GM23248 (cell line): ENCODE measurements around the gene GNA14. TPM values are rescaled to one million over a fixed set of nuclear protein-coding genes. Genes with fewer than 3 reads are reported as not detected.
"Not testable (repeated sequence)": the region's sequence is repeated elsewhere in the genome, so short reads cannot be mapped to it uniquely, and the experiment has no call there.

Experiments
- DNase-seq: peaks from one replicate; pipeline ENCODE4 v3.0.0-alpha.2; 2015
- H2AFZ ChIP-seq: fragments of 200-600 bp; sonication (generic); 2 replicates; pipeline ENCODE4 v1.6.1; 2016; ENCODE audit warnings: antibody characterized with exemption
- H3F3A ChIP-seq: fragments of 200-600 bp; sonication (generic); 2 replicates; pipeline ENCODE4 v1.6.1; 2016; ENCODE audit warnings: mild to moderate bottlenecking, antibody characterized with exemption, mixed run types; ENCODE audit not compliant: insufficient read depth
- H3K27ac ChIP-seq: fragments of 200-600 bp; sonication (generic); 2 replicates; pipeline ENCODE4 v1.5.1; 2016; ENCODE audit warnings: mild to moderate bottlenecking
- H3K27me3 ChIP-seq: fragments of 200-600 bp; sonication (generic); replicated peaks from 2 replicates; pipeline ENCODE4 v1.6.1; 2016; ENCODE audit warnings: mild to moderate bottlenecking; ENCODE audit not compliant: insufficient read depth
- H3K36me3 ChIP-seq: fragments of 200-600 bp; sonication (generic); 2 replicates; pipeline ENCODE4 v1.6.1; 2016; ENCODE audit warnings: low read depth, mild to moderate bottlenecking
- H3K4me1 ChIP-seq: fragments of 200-600 bp; sonication (generic); 2 replicates; pipeline ENCODE4 v1.6.1; 2016; ENCODE audit warnings: mild to moderate bottlenecking; ENCODE audit not compliant: insufficient read depth
- H3K4me2 ChIP-seq: fragments of 200-600 bp; sonication (generic); one replicate; pipeline ENCODE4 v1.6.1; 2016; ENCODE audit warnings: mild to moderate bottlenecking; ENCODE audit not compliant: unreplicated experiment
- H3K4me3 ChIP-seq: fragments of 200-600 bp; sonication (generic); 2 replicates; pipeline ENCODE4 v1.5.1; 2016; ENCODE audit warnings: mild to moderate bottlenecking
- H3K79me2 ChIP-seq: fragments of 200-600 bp; sonication (generic); 2 replicates; pipeline ENCODE4 v1.6.1; 2016; ENCODE audit warnings: mild to moderate bottlenecking; ENCODE audit not compliant: insufficient read depth
- H3K9ac ChIP-seq: fragments of 200-600 bp; sonication (generic); 2 replicates; pipeline ENCODE4 v1.6.1; 2016; ENCODE audit warnings: mild to moderate bottlenecking
- H3K9me2 ChIP-seq: fragments of 200-600 bp; sonication (generic); 2 replicates; pipeline ENCODE4 v1.6.1; 2016; ENCODE audit warnings: mixed run types, mild to moderate bottlenecking, moderate library complexity; ENCODE audit not compliant: insufficient read depth
- H3K9me3 ChIP-seq: fragments of 200-600 bp; sonication (generic); one replicate; pipeline ENCODE4 v1.6.1; 2017; ENCODE audit warnings: low read depth
- H4K20me1 ChIP-seq: fragments of 200-600 bp; sonication (generic); 2 replicates; pipeline ENCODE4 v1.6.0; 2016; ENCODE audit not compliant: insufficient read depth
- EZH2 ChIP-seq: fragments of 200-600 bp; sonication (generic); IDR thresholded peaks from 2 replicates; pipeline ENCODE4 v1.6.1; 2018; ENCODE audit warnings: antibody characterized with exemption, mild to moderate bottlenecking; ENCODE audit not compliant: insufficient read depth, poor library complexity, severe bottlenecking
- EZH2phosphoT487 ChIP-seq: fragments of 200-600 bp; sonication (generic); IDR thresholded peaks from 2 replicates; pipeline ENCODE4 v1.6.1; 2018; ENCODE audit warnings: antibody characterized with exemption, moderate library complexity, mild to moderate bottlenecking, low read depth; ENCODE audit not compliant: insufficient read depth
- WGBS, 2 experiments: methylation state at CpG; one replicate each; pipeline ENCODE4 v1.1.6; 2015 to 2017; ENCODE audit warnings: low lambda C conversion rate in 2 of 2, low coverage in 1 of 2; ENCODE audit errors: missing lambda C conversion rate in 2 of 2; 5-methylcytosine and 5-hydroxymethylcytosine counted together
- in situ Hi-C: fragments of 300-500 bp; cut with MboI; formaldehyde crosslinking; loops from 2 replicates; pipeline ENCODE4 v1.15.0; 2020
- polyA plus RNA-seq: library from polyadenylated mRNA; unstranded; fragments of >200 nt; fragmentation: Nextera tagmentation; extraction: Ambion mirVana; gene quantifications from 2 replicates; pipeline ENCODE4 v1.2.1, GENCODE V29; 2016
- total RNA-seq: library from RNA; depleted of rRNA; stranded (reverse); fragments of >200 nt; shearing (Covaris generic); gene quantifications from 2 replicates; pipeline ENCODE4 v1.2.3, GENCODE V29; 2014

Gene GNA14
- total and polyA plus RNA-seq, 2 experiments from 2014 or later: 0.11 to 0.24 TPM

GRCh38 chr9:77647267-77648233 is 572 bp downstream of the GNA14 start:
- no peaks in the 10 kb centered on the region for H3K4me1 ChIP-seq
- H3K4me3 ChIP-seq: peak overlapping the region; percentile 66
- peak overlapping the region; percentile 56 for H3K4me2 ChIP-seq
- H4K20me1 ChIP-seq: no peaks in the 10 kb centered on the region
- no peaks in the 10 kb centered on the region for H3F3A ChIP-seq
- no peak for TF ChIP-seq EZH2
- no peak for TF ChIP-seq EZH2phosphoT487
- no peaks in the 10 kb centered on the region for H3K79me2 ChIP-seq
- no peaks in the 10 kb centered on the region for H3K9me2 ChIP-seq
- peak; percentile 39 for DNase-seq
- no peaks in the 10 kb centered on the region for H3K9me3 ChIP-seq
- in situ Hi-C loops: no loop called here
- no peaks in the 10 kb centered on the region for H3K36me3 ChIP-seq
- H3K27me3 ChIP-seq: peaks cover 26% of the 10 kb centered on the region
- H2AFZ ChIP-seq: peak overlapping the region; percentile 64
- H3K9ac ChIP-seq: no peak overlapping the region
- H3K27ac ChIP-seq: no peak overlapping the region
- WGBS, 2 experiments: 18 to 19% methylated on average over 77 to 79 of the region's 83 CpGs

DNA sequence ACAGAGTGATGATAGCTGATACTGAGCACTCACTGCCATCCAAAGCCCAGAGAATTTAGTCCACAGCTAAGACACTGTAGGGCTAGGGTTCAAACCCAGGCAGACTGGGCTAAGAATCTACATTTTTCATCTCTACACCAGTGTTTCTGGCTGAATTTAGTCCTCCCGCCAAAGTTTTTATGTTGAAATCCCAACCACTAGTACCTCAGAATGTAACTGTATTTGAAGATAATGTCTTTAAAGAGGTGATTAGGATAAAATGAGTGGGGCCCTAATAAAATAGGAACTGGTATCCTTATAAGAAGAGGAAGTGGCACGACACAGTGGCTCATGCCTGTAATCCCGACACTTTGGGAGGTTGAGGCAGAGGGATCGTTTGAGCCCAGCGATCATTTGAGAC is 4.3 kb downstream of the GNA14 start:
- no peaks in the 10 kb centered on the region for H3F3A ChIP-seq
- no peak overlapping the region for H2AFZ ChIP-seq
- no peak overlapping the region for H3K27ac ChIP-seq
- H3K9me3 ChIP-seq: no peaks in the 10 kb centered on the region
- H3K9ac ChIP-seq: no peak overlapping the region
- 81 to 84% methylated on average over 5 of the region's 5 CpGs for WGBS, 2 experiments
- DNase-seq: no peak
- no peaks in the 10 kb centered on the region for H3K4me1 ChIP-seq
- peaks cover 26% of the 10 kb centered on the region for H3K27me3 ChIP-seq
- no peaks in the 10 kb centered on the region for H4K20me1 ChIP-seq
- H3K4me3 ChIP-seq: no peak overlapping the region
- H3K4me2 ChIP-seq: no peak overlapping the region
- no peaks in the 10 kb centered on the region for H3K9me2 ChIP-seq
- H3K36me3 ChIP-seq: no peaks in the 10 kb centered on the region
- TF ChIP-seq EZH2phosphoT487 (no peak), EZH2 (no peak)
- H3K79me2 ChIP-seq: no peaks in the 10 kb centered on the region
- in situ Hi-C loops: no loop called here

DNA sequence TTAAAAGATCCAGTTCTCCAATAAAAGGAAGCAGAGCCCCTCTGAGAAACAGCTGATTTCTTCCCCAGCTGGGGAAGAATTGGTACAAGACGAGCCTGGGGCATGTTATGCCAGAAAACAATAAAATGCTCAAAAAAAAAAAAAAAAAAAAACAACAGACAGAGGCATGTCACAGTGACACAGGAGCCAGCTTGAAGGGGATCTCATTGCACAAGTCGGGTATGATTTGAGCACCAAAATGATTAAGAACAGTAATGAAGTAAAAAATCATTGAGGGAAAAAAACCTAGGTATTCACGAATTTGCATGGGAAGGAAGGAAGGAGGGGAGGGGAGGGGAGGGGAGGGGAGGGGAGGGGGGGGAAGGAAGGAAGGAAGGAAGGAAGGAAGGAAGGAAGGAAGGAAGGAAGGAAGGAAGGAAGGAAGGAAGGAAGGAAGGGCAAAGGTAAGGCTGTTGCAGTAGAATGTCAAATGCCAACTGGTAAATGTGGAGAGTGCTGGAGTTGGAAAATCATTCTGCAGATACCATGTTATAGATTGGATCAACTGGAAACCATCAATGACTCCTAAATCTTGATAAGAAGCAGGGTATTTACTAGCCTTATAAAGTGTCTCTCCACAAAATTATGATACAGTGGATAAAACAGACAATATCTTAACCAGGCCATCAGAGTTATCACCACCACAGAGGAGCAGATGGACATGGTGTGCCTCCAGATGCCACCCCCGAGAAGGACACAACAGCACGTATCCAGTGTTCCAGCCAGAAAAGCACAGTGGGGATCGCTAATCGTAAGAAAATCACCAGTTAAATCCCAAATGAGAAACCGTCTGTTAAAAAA is 7.2 kb downstream of the GNA14 start:
- Histone ChIP-seq H3K4me1 (no peaks in the 10 kb centered on the region), H4K20me1 (no peaks in the 10 kb centered on the region), H3K27ac (no peak overlapping the region), H3K9me3 (no peaks in the 10 kb centered on the region), H3K9me2 (no peaks in the 10 kb centered on the region), H2AFZ (no peak overlapping the region), H3K36me3 (no peaks in the 10 kb centered on the region), H3F3A (no peaks in the 10 kb centered on the region), H3K4me2 (no peak overlapping the region), H3K4me3 (no peak overlapping the region), H3K9ac (no peak overlapping the region), H3K79me2 (no peaks in the 10 kb centered on the region), H3K27me3 (peaks cover 25% of the 10 kb centered on the region)
- no peak for DNase-seq
- 44 to 56% methylated on average over 8 of the region's 8 CpGs for WGBS, 2 experiments
- no peak for TF ChIP-seq EZH2phosphoT487
- TF ChIP-seq EZH2: no peak
- in situ Hi-C loops: no loop called here

DNA sequence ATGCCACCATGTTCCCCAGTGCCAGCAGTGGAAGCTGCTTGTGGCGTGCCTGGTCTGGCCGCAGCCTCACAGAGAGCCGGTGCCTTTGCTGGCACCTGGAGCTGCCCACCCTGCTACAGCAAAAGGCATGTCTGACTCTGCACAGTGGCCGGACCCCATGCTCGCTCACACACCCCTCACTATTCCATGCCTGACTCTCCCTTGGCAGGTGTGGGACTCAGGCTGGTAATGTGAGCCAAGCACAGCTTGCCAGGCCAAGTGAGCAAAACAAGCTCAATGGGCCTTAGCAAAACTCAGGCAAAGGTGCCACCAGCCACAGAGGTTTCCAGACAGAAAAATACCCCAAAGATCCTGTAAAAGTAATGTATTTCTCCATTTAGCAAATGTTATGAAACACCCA is 15.5 kb downstream of the GNA14 start:
- H3K36me3 ChIP-seq: no peaks in the 10 kb centered on the region
- H3F3A ChIP-seq: no peaks in the 10 kb centered on the region
- TF ChIP-seq EZH2 (no peak), EZH2phosphoT487 (no peak)
- no peak overlapping the region for H3K9ac ChIP-seq
- H3K4me2 ChIP-seq: no peak overlapping the region
- H3K4me1 ChIP-seq: no peaks in the 10 kb centered on the region
- H3K9me3 ChIP-seq: no peaks in the 10 kb centered on the region
- H3K4me3 ChIP-seq: no peak overlapping the region
- no peaks in the 10 kb centered on the region for H3K9me2 ChIP-seq
- no peak overlapping the region for H3K27ac ChIP-seq
- H2AFZ ChIP-seq: no peak overlapping the region
- no peaks in the 10 kb centered on the region for H4K20me1 ChIP-seq
- DNase-seq: no peak
- peaks cover 13% of the 10 kb centered on the region for H3K27me3 ChIP-seq
- in situ Hi-C loops: no loop called here
- 73 to 75% methylated on average over 3 to 5 of the region's 5 CpGs for WGBS, 2 experiments
- H3K79me2 ChIP-seq: no peaks in the 10 kb centered on the region

- H3K27ac ChIP-seq, H3K9ac ChIP-seq, H3K4me1 ChIP-seq, H3K27me3 ChIP-seq, H3K9me3 ChIP-seq, H3K4me2 ChIP-seq, H3K9me2 ChIP-seq, H3K36me3 ChIP-seq, in situ Hi-C loops, H4K20me1 ChIP-seq, H3K4me3 ChIP-seq, H3F3A ChIP-seq, DNase-seq, H2AFZ ChIP-seq, H3K79me2 ChIP-seq: not testable (repeated sequence)
- 65 to 72% methylated on average over 4 of the region's 4 CpGs for WGBS, 2 experiments
Observed at GRCh38 chr9:77628864-77629263, 19.3 kb downstream of the GNA14 start.
